ENCODE results near the gene MICALL1.
A peak's percentile ranks its signal among the peaks of the same experiment; 100 is the strongest.
"Not testable (repeated sequence)": the region's sequence is repeated elsewhere in the genome, so short reads cannot be mapped to it uniquely, and the experiment has no call there.

MICALL1 gene

GRCh38 chr22:37965940-37966664 is 60.0 kb downstream of the MICALL1 start:
- DNase-seq: no peak

- DNase-seq: no peak
Observed at GRCh38 chr22:37967147-37967546, 61.0 kb downstream of the MICALL1 start.

DNA sequence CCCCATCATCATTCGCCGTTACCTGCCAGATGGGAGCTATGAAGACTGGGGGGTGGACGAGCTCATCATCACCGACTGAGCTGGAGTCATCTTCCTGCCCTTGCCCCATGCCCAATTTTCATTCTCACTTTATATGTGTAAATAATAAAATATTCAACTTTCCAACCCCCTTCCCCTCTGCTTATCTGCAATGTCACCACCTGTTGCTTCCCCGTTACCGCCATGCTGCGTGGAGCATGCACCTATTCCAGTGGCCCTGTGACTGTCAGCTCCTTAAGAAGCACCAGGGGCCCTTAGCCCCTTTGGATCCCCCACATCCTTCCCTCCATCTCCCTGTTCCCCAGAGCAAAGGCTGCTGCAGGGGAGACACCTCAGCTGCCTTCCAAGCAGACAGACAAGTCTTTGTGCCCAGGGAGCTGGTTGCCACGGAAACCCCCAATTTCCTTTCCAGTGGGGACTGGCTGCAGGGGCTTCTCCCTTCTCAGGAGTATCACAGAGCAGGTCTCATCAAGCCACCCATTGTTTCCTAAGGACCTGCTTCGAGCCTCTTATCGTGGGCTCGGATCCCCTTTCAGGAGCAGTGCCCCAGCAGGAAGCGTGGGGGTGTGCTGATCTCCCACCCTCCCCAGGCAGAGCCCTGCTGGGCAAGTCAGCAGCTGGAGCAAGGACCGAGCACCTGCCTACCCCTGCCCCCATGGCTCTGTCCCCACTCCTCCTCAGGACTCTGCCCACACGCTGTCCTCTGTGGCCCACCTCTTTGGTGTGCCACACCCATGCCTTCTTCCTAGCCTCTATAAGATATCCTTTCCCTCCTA is 61.7 kb downstream of the MICALL1 start:
- no peak for DNase-seq

DNA sequence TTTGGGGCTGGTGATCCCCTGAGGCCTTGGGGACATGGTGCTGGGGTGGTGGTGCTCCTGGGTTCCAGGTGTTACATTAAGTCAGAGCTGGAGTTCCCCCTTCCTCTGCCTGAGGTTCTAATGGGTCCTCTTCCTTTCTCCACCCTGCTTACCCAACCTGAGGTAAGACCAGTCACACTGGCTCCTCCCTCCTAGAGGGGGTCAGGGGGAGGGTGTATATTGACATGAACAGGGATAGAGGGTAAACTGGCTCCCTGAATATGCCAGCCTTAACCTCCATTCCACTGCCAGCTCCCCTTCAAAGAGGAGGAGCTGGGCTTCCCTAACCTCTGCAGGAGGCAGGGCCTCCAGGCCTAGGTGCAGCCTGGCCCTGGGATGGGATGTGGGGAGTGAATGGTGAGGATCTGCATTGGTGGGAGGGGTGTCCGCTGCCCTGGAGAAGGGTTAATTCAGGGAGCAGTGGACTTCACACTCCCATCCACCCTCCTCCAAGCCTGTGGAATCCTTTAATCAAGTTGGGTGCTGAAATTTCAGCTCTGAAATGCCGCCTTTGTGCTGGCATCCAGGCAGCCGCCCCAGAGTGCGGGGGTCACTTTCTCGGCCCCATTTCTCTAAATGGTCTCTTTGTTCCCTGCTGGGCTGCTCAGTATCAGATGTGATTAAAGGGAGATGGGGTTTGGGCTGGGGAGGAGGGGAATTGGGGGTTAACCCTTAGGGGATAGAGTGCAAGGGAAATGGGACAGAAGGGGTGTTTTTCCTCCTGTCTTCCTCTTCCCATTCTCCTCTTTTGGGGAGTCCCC is 62.6 kb downstream of the MICALL1 start:
- DNase-seq: no peak

- no peak for DNase-seq
Observed at GRCh38 chr22:37970864-37971263, 64.8 kb downstream of the MICALL1 start.

DNA sequence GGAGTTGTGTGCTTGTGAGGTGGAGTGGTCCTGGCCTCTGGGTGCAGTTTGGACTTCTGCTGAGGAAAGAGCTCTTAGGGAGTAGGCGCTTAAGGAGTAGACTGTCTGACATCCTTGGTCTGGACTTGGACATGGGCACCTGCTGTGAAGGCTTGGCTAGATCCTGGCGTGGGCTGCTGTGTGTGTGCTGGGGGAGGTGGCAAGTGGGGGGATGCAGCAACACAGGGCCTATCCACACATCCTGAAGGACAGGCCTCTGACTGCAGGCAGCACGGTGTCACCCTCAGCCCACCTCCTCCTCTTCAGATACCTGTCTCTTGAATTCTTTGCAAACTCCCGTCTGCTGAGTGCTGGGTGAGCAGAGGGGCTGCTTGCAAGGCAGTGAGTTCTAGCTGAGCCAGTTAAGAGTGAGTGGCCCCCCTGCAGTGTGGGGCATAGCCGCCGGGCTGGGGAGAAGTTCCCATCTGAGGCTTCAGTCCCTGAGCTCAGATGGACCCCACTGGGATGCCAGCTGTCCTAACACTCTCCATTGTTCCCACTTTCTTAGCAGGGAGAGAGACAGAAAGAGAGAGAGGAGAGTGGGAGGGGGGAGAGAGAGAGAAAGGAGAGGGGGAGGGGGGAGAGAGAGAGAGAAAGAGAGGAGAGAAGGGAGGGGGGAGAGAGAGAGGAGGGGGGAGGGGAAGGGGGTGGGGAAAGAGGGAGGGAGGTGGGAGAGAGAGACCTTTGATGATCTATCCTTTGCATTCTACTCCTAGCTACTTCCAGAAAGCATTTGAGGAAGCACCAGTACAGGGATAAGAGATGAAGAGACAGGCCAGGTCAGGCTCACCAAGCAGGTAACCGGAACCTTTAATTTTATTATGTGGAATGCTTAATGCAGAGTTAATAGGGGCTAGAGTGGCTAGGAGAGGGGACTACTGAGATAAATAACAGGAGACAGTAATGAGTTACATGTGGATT is 65.7 kb downstream of the MICALL1 start:
- DNase-seq: peak; percentile 22

- no peak for DNase-seq
Observed at GRCh38 chr22:37972527-37972926, 66.4 kb downstream of the MICALL1 start.

- DNase-seq: no peak
Observed at GRCh38 chr22:37973271-37974170, 67.4 kb downstream of the MICALL1 start.

GRCh38 chr22:37975153-37975552 is 69.1 kb downstream of the MICALL1 start:
- no peak for DNase-seq

DNA sequence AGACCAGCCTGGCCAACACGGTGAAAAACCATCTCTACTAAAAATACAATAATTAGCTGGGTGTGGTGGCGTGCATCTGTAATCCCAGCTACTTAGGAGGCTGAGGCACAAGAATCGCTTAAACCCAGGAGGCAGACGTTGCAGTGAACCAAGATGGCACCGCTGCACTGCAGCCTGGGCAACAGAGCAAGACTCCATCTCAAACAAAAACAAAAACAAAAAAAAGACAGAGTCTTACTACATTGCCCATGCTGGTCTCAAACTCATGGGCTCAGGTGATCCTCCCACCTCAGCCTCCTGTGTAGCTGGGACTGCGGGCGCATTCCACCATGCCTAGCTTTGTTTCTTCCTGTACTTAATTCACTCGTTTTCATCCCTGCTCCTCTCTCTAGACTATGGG is 69.9 kb downstream of the MICALL1 start:
- DNase-seq: not testable (repeated sequence)

GRCh38 chr22:37976547-37976946 is 70.5 kb downstream of the MICALL1 start:
- DNase-seq: no peak

DNA sequence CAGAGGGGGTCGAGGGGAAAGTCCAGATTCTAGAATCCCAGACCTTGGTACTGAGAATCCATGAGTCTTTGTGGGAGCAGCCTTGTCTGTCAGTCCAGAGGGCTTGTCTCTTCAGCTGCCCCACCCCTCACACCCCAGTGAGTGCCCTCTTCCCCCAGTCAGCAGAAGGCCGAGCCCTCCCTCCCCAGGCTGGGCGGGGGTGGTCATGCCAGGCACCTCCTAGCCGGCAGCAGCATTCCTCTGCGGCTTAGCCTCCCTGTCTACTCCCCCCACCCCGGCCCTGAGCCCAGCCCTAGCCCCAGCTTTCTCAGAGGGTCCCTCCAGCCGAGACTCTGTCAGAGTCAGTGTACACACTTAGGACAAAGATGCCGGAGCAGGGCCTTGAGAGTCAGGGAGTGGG is 73.7 kb downstream of the MICALL1 start:
- DNase-seq: no peak

GRCh38 chr22:37981282-37982011 is 75.3 kb downstream of the MICALL1 start:
- no peak for DNase-seq

DNA sequence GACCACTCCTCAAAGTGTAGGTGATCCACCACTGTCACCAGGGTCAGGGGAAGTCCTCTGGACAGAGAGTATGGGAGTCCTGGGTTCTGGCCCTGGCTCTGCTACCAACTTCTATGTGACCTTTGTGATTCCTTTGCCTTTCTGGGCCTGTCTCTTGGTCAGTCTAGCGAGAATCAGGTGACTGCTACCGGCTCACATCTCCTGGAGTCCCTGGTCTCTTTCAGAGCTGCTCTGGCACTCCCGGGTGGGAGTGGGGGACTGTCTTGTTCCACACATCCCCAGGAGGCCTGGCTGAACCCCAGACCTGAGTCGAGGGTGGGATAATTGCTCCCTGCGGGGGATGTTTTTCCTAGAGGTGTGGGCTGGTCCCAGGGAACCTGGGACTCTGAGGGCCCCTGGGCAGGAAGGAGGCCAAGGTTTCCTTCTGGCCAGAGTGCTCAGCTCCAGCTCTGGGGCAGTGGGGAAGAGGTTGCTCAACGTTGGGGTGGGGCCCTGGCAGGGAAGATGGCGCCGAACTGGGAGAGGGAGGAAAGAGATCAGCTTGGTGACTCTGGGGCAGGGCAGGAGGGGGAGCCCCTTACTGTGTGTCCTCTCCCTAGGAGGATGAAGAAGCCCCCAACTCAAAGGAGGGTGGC is 76.2 kb downstream of the MICALL1 start:
- no peak for DNase-seq

GRCh38 chr22:37982938-37983859 is 77.1 kb downstream of the MICALL1 start:
- DNase-seq: no peak

GRCh38 chr22:37983860-37984791 is 78.0 kb downstream of the MICALL1 start, which contains the start of gene SOX10:
SOX10 (minus strand) TSS chr22:37984555; CDS start chr22:37983784, 771 bp downstream.
- no peak for DNase-seq

GRCh38 chr22:37985050-37985585 is 79.0 kb downstream of the MICALL1 start:
- no peak for DNase-seq
